ENCODE results near the gene COA7. TPM values are rescaled to one million over a fixed set of nuclear protein-coding genes. Genes with fewer than 3 reads are reported as not detected.

Gene COA7
- total and polyA plus RNA-seq, 2 of the 4 experiments (the other 2 are of a cell fraction): 9.3 to 20.3 TPM

DNA sequence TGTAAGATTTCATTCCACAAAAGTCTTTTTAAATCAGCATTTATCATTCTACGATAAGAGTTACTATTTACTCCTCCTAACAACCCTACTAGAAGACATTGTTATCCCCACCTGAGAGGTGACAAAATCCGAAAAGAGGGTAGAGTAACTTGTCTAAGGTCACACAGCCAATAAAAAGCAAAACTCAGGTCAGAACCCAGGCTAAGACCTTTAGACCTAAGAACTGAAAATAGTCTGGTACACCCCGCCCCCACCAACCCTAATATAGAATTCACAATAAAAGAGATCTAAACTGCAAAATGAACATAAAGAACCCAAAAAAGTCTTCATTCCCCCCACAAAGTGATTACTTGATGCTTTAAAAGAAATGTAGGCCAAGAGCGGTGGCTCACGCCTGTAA is 18.6 kb downstream of the COA7 start:
- no peak overlapping the region for H3K14ac ChIP-seq (replicated peaks; ENCODE audit: low read depth, low read length)
- CTCF ChIA-PET: no interaction called here

More for the DNA sequence above, 18.6 kb downstream of the COA7 start:
- in situ Hi-C loops (cut with MboI; ENCODE audit: low sequenced_read_pairs): no loop called here
- Histone ChIP-seq H2BK15ac (ENCODE audit: low read depth, low read length) (no peak overlapping the region), H2AK9ac (replicated peaks; ENCODE audit: low read depth, low read length, poor library complexity) (no peak overlapping the region), H3K4me1 (ENCODE audit: control insufficient read depth, insufficient read depth, low read length) (peaks cover 5% of the 10 kb centered on the region; the same call in 1 of the 2 replicates), H4K91ac (ENCODE audit: insufficient read depth, low read depth, low read length) (no peak overlapping the region), H3K9me1 (ENCODE audit: insufficient read depth, low read length) (no peaks in the 10 kb centered on the region), H3K4me3 (ENCODE audit: insufficient read depth, low read depth, low read length) (no peak overlapping the region), H3K18ac (ENCODE audit: low read depth, low read length) (no peak overlapping the region), H4K5ac (ENCODE audit: low read depth, low read length) (no peak overlapping the region), H2BK20ac (ENCODE audit: low read depth, low read length) (no peak overlapping the region), H3K36me3 (ENCODE audit: control insufficient read depth, insufficient read depth, low read length) (no peaks in the 10 kb centered on the region), H3K27ac (ENCODE audit: insufficient read depth, low read length) (no peak overlapping the region), H3K9ac (ENCODE audit: low read depth, low read length) (no peak overlapping the region), H3K56ac (ENCODE audit: extremely low read depth, insufficient read depth, low read length) (no peak overlapping the region), H2BK120ac (ENCODE audit: low read depth, low read length) (no peak overlapping the region), H2AFZ (replicated peaks; ENCODE audit: low read length, poor library complexity) (no peak overlapping the region), H2AK5ac (ENCODE audit: low read depth, low read length) (no peak overlapping the region), H3K4ac (ENCODE audit: low read depth, low read length) (no peak overlapping the region), H2BK5ac (ENCODE audit: low read depth, low read length, poor library complexity, severe bottlenecking) (no peak overlapping the region), H3K27me3 (ENCODE audit: control insufficient read depth, insufficient read depth, low read length) (no peaks in the 10 kb centered on the region), H3K79me1 (ENCODE audit: low read depth in 1 of 2, low read length in 2 of 2) (no peaks in the 10 kb centered on the region), H3K23ac (ENCODE audit: low read depth, low read length) (no peak overlapping the region), H4K20me1 (ENCODE audit: insufficient read depth, low read length) (no peaks in the 10 kb centered on the region), H4K8ac (ENCODE audit: low read depth in 2 of 2, low read length in 2 of 2) (no peak overlapping the region), H3K9me3 (ENCODE audit: control insufficient read depth, insufficient read depth, low read length) (no peaks in the 10 kb centered on the region), H3K4me2 (ENCODE audit: low read depth, low read length) (no peak overlapping the region)
- intact Hi-C loops (cut with micrococcal nuclease): no loop called here
- POLR2A ChIA-PET (ENCODE audit: unreplicated experiment): no interaction called here
- 80% methylated on average over 1 of the region's 5 CpGs; no CpG with 5 or more reads in 1 of the 2 experiments for WGBS, 2 experiments (ENCODE audit: extremely low coverage in 2 of 2, insufficient read length in 1 of 2)
- DNase-seq: no peak
- no TSS peak for BruUV-seq (replicated peaks)
- dilution Hi-C loops (cut with HindIII; ENCODE audit: low sequenced_read_pairs, unreplicated experiment): no loop called here
- TF ChIP-seq, protein P1, sequence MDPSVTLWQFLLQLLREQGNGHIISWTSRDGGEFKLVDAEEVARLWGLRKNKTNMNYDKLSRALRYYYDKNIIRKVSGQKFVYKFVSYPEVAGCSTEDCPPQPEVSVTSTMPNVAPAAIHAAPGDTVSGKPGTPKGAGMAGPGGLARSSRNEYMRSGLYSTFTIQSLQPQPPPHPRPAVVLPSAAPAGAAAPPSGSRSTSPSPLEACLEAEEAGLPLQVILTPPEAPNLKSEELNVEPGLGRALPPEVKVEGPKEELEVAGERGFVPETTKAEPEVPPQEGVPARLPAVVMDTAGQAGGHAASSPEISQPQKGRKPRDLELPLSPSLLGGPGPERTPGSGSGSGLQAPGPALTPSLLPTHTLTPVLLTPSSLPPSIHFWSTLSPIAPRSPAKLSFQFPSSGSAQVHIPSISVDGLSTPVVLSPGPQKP (IDR thresholded peaks at IDR 0.05; ENCODE audit: borderline replicate concordance, low read depth, low read length): no peak
- TF ChIP-seq, protein P2, sequence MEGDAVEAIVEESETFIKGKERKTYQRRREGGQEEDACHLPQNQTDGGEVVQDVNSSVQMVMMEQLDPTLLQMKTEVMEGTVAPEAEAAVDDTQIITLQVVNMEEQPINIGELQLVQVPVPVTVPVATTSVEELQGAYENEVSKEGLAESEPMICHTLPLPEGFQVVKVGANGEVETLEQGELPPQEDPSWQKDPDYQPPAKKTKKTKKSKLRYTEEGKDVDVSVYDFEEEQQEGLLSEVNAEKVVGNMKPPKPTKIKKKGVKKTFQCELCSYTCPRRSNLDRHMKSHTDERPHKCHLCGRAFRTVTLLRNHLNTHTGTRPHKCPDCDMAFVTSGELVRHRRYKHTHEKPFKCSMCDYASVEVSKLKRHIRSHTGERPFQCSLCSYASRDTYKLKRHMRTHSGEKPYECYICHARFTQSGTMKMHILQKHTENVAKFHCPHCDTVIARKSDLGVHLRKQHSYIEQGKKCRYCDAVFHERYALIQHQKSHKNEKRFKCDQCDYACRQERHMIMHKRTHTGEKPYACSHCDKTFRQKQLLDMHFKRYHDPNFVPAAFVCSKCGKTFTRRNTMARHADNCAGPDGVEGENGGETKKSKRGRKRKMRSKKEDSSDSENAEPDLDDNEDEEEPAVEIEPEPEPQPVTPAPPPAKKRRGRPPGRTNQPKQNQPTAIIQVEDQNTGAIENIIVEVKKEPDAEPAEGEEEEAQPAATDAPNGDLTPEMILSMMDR (conservative IDR thresholded peaks at IDR 0.05; ENCODE audit: low read depth, low read length): no peak
- TF ChIP-seq FOS (IDR thresholded peaks at IDR 0.05; ENCODE audit: low read depth, low read length) (no peak), SMC3 (IDR thresholded peaks at IDR 0.05; ENCODE audit: low read depth, low read length) (no peak), RFX5 (IDR thresholded peaks at IDR 0.05; ENCODE audit: low read depth, low read length) (no peak), MAFK (IDR thresholded peaks at IDR 0.05; ENCODE audit: low read depth, low read length) (no peak), RAD21 (IDR thresholded peaks at IDR 0.05; ENCODE audit: low read length) (no peak), POLR2A (IDR thresholded peaks at IDR 0.05; ENCODE audit: low read depth, low read length) (no peak), NFE2L2 (IDR thresholded peaks at IDR 0.05; ENCODE audit: low read depth, low read length) (no peak)
- TF ChIP-seq, protein P3, sequence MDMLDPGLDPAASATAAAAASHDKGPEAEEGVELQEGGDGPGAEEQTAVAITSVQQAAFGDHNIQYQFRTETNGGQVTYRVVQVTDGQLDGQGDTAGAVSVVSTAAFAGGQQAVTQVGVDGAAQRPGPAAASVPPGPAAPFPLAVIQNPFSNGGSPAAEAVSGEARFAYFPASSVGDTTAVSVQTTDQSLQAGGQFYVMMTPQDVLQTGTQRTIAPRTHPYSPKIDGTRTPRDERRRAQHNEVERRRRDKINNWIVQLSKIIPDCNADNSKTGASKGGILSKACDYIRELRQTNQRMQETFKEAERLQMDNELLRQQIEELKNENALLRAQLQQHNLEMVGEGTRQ (IDR thresholded peaks at IDR 0.05; ENCODE audit: low read depth, low read length): no peak
- ATAC-seq (ENCODE audit: low read depth): no peak
